Activated naive CD4-positive, alpha-beta T cell (primary cell): ENCODE measurements around the gene CLTCL1.
"Not testable (repeated sequence)": the region's sequence is repeated elsewhere in the genome, so short reads cannot be mapped to it uniquely, and the experiment has no call there.

Experiments used
- DNase-seq, 4 experiments: peaks; one replicate each; lab custom pipeline; 2025; lab: John Stamatoyannopoulos, UW

The CLTCL1 gene

DNA sequence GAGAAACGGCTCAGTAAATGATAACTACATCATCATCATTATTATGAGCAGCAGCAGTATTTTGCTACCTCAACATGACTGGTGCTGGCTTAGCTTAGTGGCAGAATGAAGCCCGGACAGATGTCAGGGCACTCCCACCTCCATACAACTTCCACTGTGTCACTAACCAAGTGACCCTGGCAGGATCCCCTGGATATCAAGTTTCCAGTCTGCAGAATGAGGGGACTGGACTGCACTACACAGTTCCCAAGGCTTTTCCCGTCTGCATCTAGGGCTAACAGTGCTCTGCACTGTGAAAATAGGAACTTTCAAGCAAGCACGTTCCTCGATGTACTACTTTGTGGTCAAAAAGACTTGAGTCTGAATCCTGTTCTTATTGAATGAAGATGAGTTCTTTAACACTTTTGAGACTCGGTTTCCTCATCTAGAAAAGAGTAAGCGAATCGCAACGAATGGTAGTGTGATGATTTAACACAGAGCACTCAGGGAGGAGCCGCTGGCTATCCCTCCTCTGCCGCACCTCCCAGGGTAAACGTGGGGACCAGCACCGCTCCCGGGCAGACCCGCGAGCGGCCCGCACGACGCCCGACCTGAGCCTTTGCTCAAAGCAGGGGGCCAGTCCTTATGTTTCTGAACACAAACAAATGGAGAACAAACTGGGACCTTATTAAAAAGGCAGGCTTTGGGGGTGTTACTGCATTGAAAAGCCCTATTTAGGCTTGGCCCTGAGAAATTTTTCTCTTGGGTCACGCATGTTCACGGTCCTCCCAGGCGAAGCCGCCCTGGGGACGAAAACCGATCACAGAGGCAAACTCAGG, 910 bp downstream of the CLTCL1 start:
- DNase-seq, result no peak

DNA sequence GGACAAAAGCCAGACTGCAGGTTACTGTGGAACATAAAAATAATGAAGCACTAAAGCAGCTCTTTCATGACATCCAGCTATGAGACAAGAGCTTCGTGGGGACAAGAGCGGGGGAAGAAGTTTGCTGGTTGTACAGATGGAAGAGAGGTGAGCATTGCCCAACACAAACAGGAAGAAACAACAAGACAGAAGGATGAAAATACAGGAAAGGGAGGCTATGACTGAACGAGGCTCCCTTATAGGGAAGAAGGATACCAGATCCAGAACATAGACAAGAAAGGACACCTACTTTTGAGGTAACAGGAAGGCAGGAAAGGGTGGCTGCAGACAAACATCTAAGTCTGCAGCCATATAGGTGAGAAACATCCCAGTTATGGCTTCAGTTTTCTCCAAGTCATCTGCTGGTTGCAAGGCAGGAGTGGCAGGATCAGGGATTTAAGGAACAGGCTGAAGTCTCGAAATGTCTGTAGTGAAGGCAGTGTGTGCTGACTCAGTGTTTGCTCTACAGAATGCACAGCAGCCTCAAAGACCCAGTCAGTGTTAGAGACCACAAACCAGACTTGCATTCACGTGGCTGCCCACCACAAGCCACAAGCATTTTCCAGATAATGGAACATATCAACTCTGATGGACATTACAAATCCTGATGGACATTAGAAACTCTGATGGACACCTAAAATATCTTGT, 1.9 kb downstream of the CLTCL1 start:
- no peak for DNase-seq

DNA sequence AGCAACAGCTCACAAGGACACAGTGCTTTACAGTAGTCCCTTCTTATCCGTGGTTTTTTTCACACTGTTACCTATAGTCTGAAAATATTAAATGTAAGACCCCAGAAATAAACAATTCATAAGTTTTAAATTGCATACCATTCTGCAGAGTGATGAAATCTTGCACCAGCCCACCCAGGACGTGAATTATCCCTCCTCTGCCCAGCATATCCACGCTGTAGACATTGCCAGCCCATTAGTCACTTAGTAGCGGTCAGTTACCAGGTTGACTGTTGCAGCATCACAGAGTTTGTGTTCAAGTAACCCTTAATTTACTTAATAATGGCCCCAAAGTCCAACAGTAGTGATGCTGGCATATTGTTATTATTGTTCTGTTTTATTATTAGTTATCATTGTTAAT, 3.6 kb downstream of the CLTCL1 start:
- no peak for DNase-seq

DNA sequence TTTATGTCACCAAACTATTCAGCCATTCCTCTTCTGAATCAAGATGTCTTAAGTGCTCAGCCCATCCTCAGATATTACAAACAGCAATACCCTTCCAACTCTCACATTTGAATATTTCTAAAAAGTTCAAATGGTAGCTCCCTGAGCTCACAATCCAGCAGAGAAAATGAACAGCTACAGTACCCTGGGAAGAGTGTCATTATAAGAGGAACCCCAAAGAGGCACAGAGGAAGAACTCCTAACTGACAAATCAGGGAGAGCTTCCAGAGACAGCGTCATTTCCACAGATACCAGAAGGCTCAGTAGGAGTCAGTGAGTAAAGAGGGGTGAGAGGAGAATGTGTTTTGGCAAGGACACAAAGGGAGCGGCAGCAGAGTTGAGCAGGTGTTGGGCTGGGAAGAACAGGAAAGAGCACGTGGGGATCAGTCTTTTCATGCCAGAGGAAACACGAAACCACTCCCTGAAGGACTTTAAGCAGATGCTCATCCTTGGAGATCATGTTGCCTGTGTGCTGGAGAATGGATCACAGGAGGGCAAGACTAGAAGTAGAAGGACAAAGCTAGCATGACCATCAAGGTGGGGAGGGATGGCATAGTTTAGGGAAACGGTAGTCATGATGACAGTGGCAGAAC, 4.3 kb downstream of the CLTCL1 start:
- no peak for DNase-seq

DNA sequence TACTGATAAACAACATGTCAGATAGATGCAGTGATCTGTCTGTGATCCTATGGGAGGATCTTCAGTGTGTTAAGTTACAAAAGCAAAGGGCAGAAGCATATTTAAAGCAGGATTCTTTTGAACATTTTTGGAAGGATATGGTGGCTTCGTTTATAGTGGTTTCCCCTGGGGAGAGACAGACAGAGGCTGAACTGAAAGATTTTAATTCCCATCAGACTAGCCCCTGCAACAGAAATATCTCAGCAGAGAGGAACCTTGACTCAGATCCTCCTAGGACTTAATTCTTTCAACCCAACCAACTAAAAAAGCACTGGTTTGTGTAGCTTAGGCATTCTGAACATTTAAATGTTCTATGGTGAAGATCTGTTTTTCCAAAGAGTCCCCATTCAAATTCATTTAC, 5.7 kb downstream of the CLTCL1 start:
- no peak for DNase-seq

DNA sequence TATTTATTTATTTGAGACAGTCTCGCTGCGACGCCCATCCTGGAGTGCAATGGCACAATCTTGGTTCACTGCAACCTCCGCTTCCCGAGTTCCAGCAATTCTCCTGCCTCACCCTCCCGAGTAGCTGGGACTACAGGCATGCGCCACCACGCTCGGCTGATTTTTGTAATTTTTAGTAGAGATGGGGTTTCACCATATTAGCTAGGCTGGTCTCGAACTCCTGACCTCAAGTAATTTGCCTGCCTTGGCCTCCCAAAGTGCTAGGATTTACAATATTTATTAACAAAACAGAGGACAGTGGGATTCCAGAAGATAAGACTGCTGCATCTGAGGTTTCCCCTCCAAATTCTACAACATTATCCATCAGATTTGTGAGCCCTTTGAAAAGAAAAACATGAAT, 12.4 kb downstream of the CLTCL1 start:
- not testable (repeated sequence) for DNase-seq

DNA sequence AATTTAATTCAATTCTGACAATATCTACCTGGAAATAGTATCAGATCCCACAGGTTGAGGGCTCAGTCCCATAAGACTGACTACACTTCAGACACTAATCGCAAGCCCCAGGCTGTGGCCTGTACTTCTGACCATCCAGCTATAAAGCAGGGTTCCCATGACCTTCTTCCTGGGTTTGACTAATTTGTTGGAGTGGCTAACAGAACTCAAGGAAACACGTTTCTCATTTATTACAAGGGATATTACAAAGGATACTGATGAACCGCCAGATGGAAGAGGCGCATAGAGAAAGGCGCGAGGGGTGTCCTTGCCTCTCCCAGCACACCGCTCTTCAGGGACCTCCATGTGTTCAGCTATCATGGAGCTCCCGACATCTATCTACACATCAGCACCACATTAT, 13.7 kb downstream of the CLTCL1 start:
- no peak for DNase-seq

DNA sequence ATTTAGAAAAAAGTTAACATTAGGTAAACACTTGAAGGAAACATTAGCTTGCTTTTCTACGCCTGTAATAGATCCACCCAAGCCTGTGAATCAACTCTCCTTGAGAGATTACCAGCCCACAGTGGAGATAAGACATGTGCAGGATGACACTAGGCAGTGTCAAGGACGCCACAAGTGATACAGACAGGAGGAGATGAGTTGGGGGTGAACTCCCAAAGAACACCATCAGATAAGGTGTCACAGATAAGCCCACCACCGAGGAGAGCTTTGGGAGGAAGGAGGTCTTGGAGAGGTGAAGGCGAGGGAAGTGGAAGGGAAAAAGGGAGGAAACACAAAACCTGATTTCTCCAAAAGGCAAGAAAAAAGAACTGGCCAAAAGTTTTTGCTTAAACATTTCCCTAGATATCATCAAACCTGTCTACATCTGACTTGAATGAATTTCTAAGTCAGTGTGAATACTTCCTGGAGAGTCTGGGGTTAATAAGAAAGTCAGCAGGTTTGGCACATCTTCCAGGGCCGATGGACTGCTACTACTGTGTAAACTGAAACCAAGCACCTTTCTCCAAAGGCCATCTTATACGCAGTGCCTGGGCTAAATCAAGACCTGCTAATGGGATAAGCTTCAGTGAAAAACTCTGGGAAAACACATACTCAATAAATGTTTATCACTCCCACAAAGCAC, 15.5 kb downstream of the CLTCL1 start:
- DNase-seq, result no peak

DNA sequence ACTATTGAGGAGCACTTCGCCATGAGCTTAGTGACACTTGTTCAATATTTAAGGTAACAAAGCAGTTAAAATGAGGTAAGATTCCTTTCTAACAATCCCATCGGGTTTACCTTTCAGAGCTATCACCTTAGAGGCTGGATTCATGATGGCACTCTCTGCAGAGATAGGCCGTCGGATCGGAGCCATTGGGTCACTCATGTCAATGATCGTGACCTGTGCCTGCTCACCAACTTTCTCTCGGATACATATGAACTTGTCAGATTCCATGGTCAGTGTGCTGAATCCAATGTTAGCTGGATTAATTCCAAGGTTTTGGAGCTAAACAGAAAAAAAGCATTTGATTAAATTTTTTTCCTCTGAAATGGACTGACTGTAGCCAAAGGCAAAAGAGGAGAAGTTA, 16.0 kb downstream of the CLTCL1 start:
- DNase-seq, result no peak

DNA sequence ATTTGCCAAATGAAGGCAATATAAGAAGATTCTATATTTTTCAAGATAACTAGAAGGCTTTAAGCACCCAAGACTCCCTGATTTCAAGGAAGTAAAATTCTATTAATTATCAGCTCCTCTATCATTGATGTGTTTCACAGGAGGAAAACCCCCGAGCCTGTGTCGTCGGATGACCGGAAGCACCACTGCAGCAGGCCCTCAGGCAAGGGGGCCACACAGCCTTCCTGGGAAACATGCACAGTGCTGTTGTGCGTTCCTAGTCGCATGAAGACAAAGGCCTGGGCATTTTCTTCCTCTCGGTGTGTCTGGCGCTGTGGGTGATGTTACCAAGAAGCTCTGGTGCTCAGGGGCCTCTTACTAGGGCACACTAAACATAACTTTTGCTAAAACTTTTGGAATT, 16.4 kb downstream of the CLTCL1 start:
- no peak for DNase-seq

DNA sequence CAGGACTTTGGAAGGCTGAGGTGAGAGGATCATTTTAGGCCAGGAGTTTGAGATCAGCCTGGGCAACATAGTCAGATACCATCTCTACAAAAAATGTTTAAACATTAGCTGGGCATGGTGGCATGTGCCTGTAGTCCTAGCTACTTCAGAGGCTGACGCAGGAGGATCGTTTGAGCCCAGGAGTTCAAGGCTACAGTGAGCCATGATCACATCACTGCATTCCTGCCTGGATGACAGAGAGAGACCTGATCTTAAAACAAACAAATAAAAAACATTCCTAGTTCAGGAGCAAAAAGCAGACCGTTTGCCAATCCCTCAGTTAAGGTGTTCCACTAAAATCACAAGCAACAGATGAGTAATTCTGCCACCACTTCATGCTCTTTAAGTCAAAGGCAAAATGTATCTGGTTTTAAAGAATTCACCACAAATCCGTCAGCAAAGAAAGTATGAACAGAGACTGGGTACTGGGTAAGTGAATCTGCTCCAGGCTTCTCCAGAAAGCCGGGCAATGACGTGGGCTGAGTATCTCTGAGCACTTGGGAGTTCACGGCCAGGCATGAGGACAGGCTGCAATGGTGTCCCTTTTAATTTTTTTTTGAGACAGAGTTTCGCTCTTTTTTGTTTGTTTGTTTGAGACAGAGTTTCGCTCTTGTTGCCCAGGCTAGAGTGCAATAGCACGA, 19.5 kb downstream of the CLTCL1 start:
- DNase-seq, result no peak

DNA sequence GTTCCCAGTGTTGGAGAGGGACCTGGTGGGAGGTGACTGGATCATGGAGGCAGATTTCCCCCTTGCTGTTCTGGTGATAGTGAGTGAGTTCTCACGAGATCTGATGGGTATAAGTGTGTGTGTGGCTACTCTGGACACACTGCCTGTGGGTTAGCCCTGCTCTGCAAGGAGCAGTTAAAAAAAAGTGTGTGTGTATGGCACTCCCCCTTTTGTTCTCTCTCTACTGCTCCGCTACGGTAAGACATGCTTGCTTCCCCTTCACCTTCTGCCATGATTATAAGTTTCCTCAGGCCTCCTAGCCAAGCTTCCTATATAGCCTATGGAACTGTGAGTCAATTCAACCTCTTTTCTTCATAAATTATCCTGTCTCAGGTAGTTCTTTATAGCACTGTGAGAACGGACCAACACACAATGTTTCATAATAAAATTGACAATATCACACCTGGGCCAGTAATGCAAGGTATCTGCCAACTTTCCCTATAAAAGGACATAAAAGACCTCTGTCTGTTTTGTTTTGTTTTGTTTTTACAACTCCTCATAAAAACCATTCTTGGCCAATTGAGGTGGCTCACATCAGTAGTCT, 20.2 kb downstream of the CLTCL1 start:
- no peak for DNase-seq

DNA sequence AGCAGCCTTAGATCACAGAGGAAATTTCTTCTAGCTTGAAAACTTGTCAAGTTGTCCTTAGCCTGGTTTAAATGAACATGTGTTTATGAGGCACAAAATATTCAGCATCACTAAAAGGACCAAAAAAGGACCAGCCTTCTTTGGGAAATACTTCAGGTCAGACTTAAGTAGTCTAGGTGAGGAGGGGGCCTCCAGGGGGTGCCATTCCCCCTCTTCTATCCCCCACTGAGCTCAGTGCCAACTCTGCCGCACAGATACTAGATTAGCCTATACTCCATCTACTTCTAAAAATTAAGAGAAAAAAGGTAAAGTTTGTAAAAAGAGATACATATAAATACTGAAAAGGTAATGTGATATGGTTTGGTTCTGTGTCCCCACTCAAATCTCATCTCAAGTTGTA, 20.6 kb downstream of the CLTCL1 start:
- DNase-seq, result no peak

DNA sequence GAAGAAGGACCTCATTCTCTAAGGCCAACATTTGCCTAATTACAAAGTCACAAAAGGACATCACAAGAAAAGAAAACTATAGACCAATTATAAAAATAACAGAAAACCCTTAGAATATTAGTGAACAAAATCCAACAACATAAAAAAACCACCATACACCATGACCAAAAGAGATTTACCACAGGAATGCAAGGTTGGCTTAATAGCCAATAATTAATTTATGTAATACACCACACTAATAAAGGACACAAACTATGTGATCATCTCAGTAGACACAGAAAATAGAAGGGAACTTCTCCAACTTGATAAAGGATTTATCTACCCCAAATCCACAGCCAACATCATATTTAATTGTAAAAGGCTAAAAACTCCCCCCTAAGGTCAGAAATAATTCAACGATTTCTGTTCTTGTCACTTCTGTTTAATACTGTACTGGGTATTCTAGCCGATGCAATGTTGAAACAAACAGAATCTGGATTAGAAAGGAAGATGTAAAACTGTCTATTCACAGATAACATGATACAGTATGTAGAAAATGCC, 24.9 kb downstream of the CLTCL1 start:
- no peak for DNase-seq

DNA sequence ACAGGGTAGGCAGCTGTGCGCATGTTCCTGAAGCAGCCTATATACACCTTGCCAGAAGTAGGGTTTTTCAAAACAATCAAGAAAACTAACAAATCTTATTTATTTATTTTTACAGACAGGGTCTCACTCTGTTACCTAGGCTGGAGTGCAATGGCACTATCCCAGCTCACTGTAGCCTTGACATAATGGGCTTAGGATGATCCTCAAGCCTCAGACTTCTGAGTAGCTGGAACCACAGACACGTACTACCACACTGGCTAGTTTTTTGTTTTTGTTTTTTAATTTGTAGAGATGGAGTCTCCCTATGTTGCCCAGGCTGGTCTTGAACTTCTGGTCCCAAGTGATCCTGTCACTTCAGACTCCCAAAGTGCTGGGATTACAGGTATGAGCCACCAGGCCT, 25.7 kb downstream of the CLTCL1 start:
- DNase-seq, result no peak

DNA sequence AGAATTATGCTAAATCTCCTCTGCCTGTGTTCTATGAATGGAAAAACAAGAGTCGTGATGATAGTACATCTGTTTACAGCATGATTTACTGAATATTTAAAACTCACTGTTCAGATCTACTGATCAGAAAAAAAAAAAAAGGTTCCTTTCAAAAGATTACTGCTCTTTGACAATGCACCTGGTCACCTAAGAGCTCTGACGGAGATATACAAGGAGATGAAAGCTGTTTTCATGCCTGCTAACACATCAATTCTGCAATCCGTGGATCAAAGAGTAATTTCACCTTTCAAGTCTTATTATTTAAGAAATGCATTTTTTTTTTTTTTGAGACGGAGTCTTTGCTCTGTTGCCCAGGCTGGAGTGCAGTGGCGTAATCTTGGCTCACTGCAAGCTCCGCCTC, 30.7 kb downstream of the CLTCL1 start:
- no peak for DNase-seq

DNA sequence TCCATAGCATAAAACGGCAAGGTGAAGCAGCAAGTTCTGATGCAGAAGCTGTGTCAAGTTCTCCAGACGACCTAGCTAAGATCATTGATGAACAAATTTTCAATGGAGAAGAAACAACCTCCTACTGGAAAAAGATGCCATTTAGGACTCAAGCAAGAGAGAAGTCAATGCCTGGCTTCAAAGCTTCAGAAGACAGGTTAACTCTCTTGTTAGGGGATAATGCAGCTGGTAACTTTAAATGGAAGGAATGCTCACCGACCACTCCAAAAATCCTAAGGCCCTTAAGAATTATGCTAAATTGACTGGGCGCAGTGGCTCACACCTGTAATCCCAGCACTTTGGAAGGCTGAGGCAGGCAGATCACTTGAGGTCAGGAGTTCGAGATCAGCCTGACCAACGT, 31.3 kb downstream of the CLTCL1 start:
- no peak for DNase-seq

DNA sequence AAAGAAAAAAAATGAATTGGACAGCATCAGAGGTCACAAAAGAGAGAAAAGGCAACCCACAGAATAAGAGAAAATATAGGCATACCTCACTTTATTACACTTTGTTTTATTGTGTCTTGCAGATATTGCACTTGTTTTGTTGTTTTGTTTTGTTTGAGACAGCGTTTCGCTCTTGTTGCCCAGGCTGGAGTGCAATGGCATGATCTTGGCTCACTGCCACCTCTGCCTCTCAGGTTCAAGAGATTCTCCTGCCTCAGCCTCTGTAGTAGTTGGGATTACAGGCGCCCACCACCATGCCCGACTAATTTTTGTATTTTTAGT, 32.6 kb downstream of the CLTCL1 start:
- DNase-seq, result not testable (repeated sequence)

DNA sequence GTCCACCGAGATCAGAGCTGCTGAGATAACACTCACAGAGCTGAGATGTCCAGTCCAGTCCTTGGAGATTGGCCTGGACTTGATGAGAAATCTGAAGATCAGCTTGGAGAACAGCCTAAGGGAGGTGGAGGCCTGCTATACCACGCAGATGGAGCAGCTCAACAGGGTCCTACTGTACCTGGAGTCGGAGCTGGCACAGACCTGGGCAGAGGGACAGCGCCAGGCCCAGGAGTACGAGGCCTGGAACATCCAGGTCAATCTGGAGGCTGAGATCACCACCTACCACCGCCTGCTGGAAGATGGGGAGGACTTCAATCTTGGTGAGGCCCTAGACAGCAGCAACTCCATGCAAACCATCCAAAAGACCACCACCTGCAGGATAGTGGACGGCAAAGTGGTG, 33.1 kb downstream of the CLTCL1 start:
- DNase-seq, result no peak

DNA sequence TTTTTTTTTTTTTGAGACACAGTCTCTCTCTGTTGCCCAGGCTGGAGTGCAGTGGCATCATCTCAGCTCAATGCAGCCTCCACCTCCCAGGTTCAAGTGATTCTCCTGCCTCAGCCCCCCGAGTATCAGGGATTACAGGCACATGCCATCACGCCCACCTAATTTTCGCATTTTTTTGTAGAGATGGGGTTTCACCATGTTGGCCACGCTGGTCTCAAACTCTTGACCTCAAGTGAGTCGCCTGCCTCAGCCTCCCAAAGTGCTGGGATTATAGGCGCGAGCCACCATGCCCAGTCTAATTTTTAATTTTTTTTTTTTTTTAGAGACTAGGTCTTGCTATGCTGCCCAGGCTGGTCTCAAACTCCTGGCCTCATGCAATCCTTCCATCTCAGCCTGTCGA, 35.2 kb downstream of the CLTCL1 start:
- DNase-seq, result not testable (repeated sequence)

DNA sequence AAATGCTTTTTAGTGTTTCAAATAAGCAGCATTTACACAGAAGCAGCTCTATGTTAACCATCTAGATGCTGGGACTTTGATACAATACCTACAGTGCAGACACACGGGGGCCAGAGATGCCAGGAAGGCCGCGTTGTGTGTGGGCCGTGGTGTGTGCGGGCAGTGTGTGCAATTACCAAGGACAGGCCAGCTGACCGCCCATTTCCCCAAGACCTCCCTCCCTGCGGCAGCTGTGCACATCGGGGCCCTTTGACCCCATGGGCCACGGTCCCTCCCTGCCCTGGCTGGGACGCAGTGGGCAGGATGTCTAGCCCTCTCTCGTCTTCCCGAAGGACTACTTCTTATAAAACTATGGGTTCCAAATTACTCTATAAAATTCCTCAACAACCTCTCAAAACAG, 38.4 kb downstream of the CLTCL1 start:
- DNase-seq, result no peak
